NCI-H2227 treated with DMSO at 0.1 percent for 48 hours (cell line): ENCODE results near the gene SPARCL1.
"Not testable (repeated sequence)": the region's sequence is repeated elsewhere in the genome, so short reads cannot be mapped to it uniquely, and the experiment has no call there.

Experiments
- DNase-seq: peaks from one replicate; lab custom pipeline; 2025; lab: John Stamatoyannopoulos, UW

SPARCL1 gene

DNA sequence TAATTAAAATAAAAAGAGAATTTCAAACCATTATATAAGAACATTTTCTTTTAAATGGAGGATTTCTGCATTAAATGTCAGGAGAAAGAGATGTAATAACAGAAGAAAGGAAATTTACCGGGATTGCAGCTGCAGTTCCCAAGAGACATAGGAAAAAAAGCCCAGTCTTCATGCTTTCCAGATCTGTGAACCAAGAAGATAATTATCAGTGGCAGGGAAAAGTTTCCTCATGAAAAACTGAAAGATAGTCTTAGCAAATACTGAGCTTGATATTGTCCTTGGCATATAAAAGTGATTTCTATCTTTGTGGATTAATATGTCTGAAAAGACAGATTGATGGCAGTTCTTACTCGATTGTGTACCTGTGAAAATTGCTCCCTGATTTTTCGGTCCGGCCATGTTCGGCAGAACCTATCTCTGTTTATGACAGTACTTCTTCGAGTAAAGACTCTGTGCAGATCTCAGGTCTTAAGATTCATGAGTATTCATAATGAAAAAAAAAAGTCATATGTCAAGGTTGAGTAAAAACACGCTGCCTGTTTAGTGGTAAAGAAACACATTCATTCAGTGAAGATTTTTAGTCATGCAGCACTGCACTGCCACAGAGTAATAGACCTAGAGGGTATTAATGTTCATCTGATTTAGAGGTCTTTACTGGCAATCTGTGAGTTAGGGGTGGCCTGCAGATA is 29.6 kb downstream of the SPARCL1 start:
- no peak for DNase-seq

DNA sequence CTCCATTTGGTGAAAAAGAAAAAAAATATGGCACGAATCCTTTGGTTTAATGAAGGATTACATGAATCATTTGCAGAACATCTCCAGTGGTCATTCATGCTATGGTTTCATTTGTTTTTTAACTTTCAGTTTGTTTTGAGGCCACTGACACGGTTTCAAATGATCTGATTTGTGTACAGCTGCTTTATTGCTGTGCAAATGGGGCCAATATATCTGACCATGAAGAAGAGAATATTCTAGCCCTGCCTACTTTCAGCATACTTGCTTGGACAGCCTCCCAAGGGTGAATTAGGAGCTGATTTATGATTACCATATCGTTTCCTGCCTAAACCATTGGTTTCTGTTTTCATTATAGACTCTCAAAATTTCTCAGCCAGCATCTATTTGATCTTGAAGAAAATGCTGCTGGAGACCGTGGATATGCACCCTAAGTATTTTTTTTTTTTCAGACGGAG is 30.7 kb downstream of the SPARCL1 start:
- DNase-seq: no peak

DNA sequence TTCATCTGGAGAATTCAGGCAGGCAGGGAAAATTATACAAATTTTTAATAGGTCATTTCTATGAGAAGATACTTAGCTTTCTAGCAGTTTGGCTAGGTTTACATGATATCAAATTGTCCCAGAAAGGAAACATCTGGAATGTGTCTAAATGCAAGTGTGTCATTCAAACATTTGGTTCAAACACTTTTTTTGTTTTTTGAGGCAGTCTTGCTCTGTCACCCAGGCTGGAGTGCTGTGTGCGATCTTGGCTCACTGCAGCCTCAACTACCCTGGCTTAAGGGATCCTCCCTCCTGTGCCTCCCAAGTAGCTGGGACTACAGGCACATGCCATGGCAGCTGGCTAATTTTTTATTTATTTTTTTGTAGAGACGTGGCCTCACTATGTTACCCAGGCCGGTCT is 31.6 kb downstream of the SPARCL1 start:
- DNase-seq: no peak

DNA sequence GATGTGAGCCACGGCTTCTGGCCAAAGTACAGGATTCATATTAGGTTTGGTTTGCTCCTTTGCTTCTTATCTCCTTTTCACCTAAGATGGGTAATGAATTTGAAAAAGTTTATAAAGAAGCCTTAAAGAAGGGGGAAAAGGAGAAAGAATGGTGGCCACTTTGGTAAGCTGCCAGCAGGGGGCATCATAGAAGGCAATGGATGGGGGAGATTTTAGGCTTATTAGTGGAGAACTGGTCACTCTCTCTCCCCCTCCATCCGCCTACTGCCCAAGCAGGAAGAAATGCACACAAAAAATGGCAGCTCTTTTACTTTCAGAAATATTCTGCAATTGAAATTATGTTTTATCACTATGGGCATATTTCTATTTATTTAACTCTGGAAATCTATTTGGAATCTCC is 32.0 kb downstream of the SPARCL1 start:
- DNase-seq: no peak

DNA sequence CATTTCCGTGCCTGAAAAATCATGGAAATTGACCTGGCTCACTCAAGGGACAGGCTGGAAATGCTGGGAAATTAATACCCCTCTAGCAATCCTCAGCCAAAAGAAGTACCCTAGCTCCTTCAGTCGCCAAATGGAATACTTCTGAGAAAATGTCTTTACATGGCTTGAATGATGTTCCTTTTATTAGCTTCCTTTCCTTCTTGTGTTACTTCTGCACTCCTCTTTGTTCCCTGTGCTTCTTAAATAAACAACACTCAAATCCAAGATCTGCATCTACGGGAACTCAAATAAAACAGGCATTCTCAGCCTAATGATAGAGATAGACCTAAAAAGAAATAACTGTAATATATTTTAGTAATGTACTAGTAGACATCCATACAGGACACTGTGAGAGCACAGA is 36.1 kb downstream of the SPARCL1 start:
- DNase-seq: no peak

DNA sequence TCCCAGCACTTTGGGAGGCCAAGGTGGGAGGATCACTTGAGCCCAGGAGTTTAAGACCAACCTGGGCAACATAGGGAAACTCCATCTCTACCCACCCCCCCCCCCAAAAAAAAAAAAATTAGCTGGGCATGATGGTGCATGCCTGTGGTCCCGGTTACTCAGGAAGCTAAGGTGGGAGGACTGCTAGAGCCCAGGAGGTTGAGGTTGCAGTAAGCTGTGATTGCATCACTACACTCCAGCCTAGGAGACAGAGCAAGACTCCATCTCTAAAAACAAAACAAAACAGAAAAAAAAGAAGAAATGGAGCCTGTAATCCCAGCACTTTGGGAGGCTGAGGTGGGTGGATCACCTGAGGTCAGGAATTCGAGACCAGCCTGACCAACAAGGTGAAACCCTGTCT is 37.3 kb downstream of the SPARCL1 start:
- not testable (repeated sequence) for DNase-seq

DNA sequence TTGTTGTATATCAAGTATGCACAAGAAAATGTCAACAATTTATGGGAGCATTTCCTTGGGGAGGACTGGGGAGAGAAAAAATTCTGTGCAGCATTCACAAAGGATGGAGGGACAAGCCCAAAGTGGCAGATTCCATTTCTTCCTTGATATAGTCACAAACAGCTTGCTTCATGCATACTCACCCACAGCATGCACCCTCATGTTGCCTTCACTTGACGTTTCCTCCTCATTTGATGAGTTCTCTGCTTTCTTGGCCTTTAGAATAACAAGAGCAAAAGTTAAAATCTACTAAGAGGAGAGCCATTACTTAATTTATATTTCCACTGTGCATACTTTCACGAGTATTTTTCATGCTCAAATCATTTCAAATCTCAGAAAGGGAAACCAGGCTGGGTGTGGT is 37.7 kb downstream of the SPARCL1 start:
- no peak for DNase-seq

DNA sequence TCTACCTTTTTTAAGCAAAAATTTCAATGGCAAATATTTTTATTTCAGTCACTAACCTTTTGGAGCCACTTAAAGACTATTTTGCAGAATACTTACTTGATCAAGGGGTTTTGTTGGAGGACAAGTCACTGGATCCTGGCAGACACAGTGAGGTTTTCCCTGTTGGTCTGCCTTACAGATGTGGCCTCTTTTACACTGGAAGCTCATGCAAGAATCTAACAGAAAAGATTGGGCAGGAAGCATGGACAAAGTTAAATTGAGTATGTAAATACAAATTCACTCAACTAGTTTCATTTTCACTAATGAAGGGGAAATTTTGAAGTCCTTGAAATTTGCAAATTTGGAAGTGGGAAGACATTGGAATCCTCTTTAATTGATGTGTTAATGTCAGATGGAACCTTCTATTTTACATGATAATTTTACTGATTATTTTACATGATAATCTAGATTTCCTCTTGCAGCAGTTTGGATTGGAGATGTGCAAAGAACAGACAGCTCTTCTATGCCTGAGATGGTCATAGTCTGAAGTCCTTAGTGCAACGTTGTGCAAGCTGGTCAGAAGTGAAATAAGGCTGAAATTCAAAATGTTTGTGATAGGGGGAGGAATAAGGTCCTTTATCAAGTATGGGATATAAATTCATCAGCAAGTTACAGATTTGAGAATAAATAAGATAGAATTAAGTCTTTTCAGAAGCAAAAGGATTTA is 38.4 kb downstream of the SPARCL1 start:
- no peak for DNase-seq

DNA sequence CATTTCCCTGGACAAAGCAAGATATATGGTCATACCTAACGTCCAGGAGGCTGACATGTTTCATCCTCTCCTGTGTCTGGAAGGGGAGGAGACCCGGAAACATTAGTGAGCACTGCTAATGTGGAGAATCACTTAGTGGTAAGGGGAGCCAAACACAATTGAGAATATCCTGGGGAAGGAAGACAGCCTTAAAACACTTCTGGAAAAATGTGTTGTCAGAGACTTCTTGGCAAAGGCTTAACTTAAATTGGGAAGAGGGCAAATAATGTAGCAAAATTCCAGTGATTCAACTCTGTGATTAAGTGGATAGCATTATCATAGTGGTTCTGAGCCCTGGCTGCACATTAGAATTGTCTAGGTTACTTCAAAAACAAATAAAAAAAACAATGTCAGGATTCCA is 39.5 kb downstream of the SPARCL1 start:
- DNase-seq: no peak

DNA sequence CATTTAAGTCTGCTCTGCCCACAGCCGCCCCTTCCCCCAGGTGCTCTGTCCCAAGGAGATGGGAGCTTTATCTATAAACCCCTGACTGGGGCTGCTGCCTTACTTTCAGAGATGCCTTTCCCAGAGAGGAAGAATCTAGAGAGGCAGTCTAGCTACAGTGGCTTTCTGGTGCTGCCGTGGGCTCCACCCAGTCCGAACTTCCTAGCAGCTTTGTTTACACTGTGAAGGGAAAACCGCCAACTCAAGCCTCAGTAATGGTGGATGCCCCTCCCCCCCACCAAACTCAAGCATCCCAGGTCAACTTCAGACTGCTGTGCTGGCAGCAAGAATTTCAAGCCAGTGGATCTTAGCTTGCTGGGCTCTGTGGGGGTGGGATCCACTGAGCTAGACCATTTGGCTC is 40.5 kb downstream of the SPARCL1 start:
- DNase-seq: not testable (repeated sequence)

DNA sequence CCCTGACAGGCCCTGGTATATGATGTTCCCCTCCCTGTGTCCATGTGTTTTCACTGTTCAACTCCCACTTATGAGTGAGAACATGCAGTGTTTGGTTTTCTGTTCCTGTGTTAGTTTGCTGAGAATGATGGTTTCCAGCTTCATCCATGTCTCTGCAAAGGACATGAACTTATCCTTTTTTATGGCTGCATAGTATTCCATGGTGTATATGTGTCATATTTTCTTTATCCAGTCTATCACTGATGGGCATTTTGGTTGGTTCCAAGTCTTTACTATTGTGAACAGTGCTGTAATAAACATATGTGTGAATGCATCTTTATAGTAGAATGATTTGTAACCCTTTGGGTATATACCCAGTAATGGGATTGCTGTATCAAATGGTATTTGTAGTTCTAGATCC is 45.9 kb downstream of the SPARCL1 start:
- not testable (repeated sequence) for DNase-seq

DNA sequence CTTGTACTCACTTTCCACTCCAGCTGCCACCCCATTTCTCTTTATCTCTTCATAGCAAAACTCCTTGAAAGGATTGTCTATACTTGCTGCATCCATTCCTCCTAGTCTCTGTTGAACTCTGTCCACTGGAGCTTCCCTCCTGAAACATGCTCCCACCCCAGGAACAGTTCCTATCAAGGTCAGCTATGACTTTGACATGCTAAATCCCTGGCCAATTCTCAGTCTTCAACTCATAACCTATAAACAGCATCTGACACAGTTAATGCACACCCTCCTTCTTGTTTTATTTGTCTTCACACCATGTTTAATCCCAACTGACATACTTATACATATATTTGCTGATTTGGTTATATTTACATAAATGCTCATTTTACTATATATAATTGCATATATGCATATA is 47.8 kb downstream of the SPARCL1 start:
- DNase-seq: no peak

DNA sequence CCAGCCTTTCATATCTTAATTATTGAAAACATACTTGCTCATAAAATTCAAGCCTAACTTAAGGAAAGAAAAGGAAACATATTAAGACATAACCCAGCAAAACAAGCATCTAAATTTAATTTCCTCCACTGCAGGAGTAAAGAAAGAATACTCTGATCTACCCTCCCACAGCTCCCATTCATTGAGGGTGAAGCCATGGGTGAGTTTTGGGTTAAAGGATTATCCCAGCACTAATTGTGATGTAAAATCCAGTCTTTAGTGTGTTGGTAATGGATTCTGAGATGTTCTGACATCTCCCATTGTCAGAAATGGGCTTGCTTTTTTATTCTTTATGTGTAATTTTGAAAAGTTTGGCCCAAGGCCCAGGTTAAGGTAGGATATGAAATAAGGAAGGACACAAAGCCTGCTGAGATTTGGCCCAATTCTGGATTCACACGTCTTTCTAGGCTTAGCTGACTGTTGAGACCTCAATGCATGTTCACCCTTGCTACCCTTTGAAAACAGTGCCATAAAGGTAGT is 50.4 kb downstream of the SPARCL1 start:
- no peak for DNase-seq

DNA sequence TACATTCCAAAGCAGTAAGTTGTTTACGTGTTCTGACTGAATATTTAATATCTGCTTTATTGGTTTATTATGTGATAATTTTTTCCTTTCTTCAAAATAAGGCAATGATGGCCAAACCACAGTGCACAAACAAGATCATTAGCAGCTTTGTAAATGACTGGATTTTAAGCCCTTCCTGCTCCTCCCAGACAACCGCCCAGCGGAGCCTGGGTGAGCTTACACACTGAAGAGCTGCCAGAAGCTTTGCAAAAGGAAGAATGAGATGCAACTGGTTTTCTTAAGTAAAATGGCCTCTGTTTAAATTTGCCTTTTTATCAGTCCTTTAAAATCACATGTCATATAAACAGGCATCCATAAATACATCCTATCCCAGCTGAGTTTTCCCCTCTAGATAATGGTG is 52.2 kb downstream of the SPARCL1 start:
- DNase-seq: no peak

DNA sequence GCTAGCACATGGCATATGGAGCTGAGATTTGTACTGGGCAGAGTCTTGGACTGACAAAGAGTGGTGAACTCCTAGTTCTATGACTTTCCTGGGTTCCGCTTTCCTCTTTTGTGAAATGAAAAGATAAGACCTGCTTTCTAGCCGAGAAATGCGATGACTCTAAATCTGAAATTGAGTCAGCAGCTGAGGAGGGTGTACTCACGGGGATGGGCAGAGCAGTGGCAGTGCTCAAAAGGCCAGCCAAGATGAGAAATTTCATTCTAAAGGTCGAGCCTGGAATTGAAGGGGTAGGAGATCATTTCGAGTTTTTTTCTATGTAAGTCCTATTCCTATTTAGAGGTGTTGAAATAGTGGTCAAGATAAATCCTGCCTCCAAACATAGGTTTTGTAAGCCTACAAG is 59.8 kb downstream of the SPARCL1 start:
- no peak for DNase-seq

DNA sequence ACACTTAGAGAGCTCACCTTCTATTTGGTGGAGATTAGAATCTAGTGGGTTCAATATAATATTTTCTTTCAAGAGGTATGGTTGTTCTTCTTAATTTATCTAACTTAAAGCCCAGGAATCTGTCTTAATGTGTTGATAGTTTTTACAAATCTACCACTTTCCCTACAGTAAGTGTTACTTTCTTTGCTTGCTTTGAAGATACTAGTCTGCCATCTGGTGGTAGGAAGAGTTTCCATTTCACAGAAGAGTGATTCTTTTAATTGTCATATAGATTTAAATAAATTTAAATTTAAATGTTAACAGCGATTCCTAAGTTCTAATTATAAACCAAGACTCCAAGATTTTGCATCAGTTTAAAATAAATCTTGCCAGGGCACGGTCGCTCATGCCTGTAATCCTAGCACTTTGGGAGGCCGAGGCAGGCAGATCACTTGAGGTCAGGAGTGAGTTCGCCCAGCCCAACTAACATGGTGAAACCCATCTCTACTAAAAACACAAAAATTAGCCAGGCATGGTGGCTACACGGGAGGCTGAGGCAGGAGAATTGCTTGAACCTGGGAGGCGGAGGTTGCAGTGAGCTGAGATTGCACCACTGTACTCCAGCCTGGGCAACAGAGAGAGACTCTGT is 63.3 kb downstream of the SPARCL1 start:
- DNase-seq: no peak

DNA sequence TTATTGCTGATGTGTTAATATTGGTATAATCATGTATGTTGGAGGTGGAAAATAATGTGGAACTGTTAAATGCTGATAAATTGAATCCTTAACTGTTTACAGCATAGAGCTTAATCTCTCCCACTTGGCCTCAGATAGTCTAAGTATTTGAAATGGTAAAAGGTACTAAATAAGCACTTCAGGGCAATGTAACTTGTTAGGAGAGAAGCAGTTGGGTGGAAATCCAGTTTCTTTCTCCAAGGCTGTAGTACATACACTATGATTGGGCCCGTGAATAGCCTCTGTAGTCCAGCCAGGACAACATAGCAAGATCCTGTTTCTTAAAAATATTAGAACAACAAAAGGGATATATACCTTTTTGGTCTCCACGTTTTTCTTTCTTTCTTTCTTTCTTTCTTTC is 67.1 kb downstream of the SPARCL1 start:
- no peak for DNase-seq

DNA sequence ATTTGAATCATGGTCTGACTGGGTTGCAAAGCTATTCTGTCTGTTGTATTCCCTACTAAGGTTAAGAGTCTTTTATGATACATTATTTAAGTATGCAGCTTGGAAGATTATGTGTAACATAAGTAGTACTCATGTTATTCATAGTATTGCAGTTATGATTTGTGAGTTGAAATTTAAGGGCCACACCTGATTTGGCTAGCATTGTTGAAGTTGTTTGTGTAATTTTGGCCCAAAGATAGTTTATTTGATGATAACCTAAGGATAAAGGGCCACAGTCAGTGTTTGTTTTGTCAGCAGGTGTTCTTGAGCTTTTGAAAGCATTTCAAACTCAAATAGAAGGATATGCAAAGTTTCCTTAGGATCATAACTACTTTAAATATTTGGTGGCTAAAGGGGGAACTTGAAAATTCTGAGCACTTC is 67.9 kb downstream of the SPARCL1 start:
- no peak for DNase-seq

DNA sequence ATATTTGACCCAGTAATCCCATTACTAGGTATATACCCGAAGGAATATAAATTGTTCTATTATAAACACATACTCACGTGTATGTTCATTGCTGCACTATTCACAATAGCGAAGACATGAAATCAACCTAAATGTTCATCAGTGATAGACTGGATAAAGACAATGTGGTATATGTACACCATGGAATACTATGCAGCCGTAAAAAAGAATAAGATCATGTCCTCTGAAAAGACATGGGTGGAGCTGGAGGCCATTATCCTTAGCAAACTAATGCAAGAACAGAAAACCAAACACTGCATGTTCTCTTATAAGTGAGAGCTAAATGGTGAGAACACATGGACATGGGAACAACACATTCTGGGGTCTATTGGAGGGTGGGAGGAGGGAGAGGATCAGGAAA is 70.3 kb downstream of the SPARCL1 start:
- DNase-seq: no peak

DNA sequence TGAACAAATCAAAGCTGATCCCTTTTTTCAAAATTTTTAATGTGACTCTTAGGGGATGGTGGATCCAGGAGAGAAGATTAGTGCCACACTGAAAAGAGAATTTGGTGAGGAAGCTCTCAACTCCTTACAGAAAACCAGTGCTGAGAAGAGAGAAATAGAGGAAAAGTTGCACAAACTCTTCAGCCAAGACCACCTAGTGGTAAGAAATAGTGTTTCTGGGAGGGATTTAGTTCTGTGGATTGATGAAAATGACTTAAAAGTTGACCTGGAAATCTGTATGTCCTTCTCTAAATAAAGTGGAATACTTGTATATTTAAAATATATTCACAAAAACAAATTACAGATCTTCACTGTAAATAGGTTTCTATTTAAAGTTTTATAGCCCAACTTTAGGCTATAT is 77.6 kb downstream of the SPARCL1 start:
- no peak for DNase-seq

DNA sequence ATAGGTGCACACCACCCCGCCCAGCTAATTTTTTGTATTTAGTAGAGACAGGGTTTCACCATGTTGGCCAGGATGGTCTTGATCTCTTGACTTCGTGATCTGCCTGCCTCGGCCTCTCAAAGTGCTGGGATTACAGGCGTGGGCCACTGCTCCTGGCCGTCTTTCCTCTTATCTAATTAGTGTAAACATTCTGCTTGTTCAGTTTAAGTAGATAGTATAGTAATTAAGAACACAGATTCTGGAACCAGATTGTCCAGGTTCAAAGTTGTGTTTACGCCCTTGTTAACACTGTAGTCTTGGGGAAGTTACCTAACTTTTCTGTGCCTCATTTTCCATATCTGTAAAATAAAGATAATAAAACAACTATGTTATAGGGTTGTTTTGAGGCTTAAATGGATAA is 82.8 kb downstream of the SPARCL1 start:
- DNase-seq: not testable (repeated sequence)

DNA sequence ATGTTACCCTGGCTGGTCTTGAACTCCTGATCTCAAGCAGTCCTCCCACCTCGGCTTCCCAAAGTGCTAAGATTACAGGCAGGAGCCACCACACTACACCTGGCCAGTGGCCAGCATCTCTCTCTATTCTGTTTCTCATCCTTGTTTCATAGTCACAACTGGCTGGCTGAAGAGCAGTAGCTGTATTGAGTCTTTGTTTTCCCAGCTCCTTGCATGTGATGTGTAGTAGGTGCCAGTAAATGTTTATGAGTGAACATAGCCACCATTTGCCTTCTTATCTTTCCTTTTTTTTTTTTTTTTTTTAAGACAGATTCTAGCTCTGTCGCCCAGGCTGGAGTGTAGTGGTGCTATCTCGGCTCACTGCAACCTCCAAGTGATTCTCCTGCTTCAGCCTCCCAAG is 83.2 kb downstream of the SPARCL1 start:
- DNase-seq: no peak

DNA sequence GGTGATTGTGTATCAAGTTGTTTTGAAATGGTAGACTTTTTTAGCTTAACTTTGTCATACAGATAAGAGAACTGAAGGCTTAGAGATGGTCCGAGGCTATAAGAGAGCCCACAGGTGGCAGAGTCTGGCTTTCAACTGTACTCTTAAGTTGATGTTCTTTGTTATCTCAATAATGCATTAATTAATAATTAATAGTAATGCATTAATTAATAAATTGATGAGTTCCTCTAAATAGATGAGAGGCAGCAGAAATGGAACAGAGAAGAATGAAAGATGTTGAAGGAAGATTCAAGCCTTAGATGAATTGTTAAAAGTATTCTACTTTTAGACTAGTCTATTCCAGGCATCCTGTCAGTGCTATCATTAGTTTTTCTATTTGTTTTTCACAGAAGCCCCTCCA is 84.4 kb downstream of the SPARCL1 start:
- no peak for DNase-seq
